ENCODE data around the gene RAD51B. TPM values are rescaled to one million over a fixed set of nuclear protein-coding genes. Genes with fewer than 3 reads are reported as not detected.

The RAD51B gene
- total RNA-seq, 1 experiment from 2014 or later = 20.0 TPM

DNA sequence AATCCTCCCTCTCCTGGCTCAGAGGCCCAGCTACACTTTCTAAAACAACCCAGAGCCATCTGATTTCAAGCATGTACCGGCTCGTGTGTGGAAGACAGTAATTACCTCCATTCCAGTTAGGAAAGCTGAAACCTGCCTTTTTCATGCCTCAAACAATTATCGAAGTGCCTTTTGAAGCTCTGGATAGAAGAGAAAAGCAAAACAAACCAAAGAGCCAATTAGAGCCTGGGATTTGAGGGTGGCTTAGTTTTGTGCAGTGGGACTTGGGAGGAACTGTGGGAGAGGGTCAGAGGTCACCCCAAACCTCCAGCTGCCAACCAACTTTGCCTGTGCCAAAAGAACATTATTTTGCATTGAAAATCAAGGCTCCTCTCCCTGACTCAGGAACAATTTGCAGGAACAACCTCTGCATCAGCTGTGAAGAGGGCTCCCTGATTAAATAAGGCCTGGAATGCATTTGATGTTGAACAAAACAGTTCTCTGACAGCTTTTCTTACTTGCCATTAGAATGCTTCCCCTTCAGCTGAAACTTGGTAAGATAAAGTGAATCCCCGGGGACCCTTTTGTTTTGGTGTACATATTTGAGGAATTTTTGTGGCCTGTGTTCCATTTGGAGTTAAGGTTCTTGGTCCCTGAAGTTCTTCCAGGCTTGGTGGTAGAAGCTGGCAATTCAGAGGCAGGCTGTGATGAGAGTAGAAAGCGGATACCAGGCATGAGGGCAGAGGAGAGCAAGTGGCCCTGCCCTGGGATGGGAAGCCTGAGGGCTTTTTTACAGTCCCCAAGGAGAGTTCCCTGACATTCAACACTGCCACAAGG, 703.1 kb downstream of the RAD51B start:
- POLR2A ChIA-PET = interaction anchor here (1.5 to 1.8 kb wide), 3 partner anchors 12 to 263 kb away, joined by 3 to 6 read pairs (median 4); no protein-coding TSS in a partner anchor
- H3K36me3 ChIP-seq (ENCODE audit: control insufficient read depth in 1 of 2, insufficient read depth in 2 of 2, low read length in 2 of 2) = no peaks in the 10 kb centered on the region
- no peaks in the 10 kb centered on the region for H3K9me2 ChIP-seq (ENCODE audit: insufficient read depth)
- no peaks in the 10 kb centered on the region for H3K79me2 ChIP-seq (ENCODE audit: insufficient read depth, low read length)
- H3K4me3 ChIP-seq (replicated peaks in 1 of 2; ENCODE audit: low read depth in 1 of 2, low read length in 2 of 2) = no peak overlapping the region
- H3K9me3 ChIP-seq (ENCODE audit: control insufficient read depth in 1 of 2, insufficient read depth in 1 of 2, low read depth in 1 of 2, low read length in 2 of 2) = no peaks in the 10 kb centered on the region
- BruUV-seq (replicated peaks) = no TSS peak
- no peaks in the 10 kb centered on the region for H3K27me3 ChIP-seq (ENCODE audit: insufficient read depth, low read length)
- no peaks in the 10 kb centered on the region for H4K20me1 ChIP-seq (ENCODE audit: insufficient read depth)
- H3K4me2 ChIP-seq (ENCODE audit: low read length) = no peak overlapping the region
- TF ChIP-seq SP1 (IDR thresholded peaks at IDR 0.05; ENCODE audit: low read depth) (no peak), SRF (IDR thresholded peaks at IDR 0.05; ENCODE audit: low read depth) (no peak), FOSL1 (IDR thresholded peaks at IDR 0.05; ENCODE audit: low read depth) (no peak), EGR1 (IDR thresholded peaks at IDR 0.05; ENCODE audit: low read depth) (no peak), YY1 (IDR thresholded peaks at IDR 0.05; ENCODE audit: extremely low read depth, insufficient replicate concordance, low read depth, low read length) (no peak), CEBPB (IDR thresholded peaks at IDR 0.05; ENCODE audit: low read depth) (no peak), JUND (IDR thresholded peaks at IDR 0.05) (no peak), EZH2 (IDR thresholded peaks at IDR 0.05) (no peak), RAD21 (IDR thresholded peaks at IDR 0.05; ENCODE audit: low read depth) (no peak), TCF7L2 (IDR thresholded peaks at IDR 0.05; ENCODE audit: borderline replicate concordance, extremely low read depth, insufficient read depth, insufficient read length) (no peak), ZFX (IDR thresholded peaks at IDR 0.05) (no peak)
- TF ChIP-seq, protein P1, sequence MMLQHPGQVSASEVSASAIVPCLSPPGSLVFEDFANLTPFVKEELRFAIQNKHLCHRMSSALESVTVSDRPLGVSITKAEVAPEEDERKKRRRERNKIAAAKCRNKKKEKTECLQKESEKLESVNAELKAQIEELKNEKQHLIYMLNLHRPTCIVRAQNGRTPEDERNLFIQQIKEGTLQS (IDR thresholded peaks at IDR 0.05) = no peak
- TF ChIP-seq, protein P2, sequence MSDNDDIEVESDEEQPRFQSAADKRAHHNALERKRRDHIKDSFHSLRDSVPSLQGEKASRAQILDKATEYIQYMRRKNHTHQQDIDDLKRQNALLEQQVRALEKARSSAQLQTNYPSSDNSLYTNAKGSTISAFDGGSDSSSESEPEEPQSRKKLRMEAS (IDR thresholded peaks at IDR 0.05) = no peak
- TF ChIP-seq, protein P3, sequence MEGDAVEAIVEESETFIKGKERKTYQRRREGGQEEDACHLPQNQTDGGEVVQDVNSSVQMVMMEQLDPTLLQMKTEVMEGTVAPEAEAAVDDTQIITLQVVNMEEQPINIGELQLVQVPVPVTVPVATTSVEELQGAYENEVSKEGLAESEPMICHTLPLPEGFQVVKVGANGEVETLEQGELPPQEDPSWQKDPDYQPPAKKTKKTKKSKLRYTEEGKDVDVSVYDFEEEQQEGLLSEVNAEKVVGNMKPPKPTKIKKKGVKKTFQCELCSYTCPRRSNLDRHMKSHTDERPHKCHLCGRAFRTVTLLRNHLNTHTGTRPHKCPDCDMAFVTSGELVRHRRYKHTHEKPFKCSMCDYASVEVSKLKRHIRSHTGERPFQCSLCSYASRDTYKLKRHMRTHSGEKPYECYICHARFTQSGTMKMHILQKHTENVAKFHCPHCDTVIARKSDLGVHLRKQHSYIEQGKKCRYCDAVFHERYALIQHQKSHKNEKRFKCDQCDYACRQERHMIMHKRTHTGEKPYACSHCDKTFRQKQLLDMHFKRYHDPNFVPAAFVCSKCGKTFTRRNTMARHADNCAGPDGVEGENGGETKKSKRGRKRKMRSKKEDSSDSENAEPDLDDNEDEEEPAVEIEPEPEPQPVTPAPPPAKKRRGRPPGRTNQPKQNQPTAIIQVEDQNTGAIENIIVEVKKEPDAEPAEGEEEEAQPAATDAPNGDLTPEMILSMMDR (IDR thresholded peaks at IDR 0.05 in 2 of 3, conservative IDR thresholded peaks at IDR 0.05 in 1 of 3; ENCODE audit: borderline replicate concordance in 1 of 3, insufficient read depth in 1 of 3, low read depth in 2 of 3, low read length in 2 of 3) = no peak
- ATAC-seq (no peak), DNase-seq (ENCODE audit: low read depth, low spot score) (no peak)
- CTCF ChIA-PET = no interaction called here
- intact Hi-C loops (cut with micrococcal nuclease) = no loop called here
- no peak overlapping the region for H3K9ac ChIP-seq (ENCODE audit: low read length)
- peaks cover 66 to 69% of the 10 kb centered on the region in 2 experiments for H3K4me1 ChIP-seq (ENCODE audit: control insufficient read depth in 1 of 2, insufficient read depth in 2 of 2, low read length in 2 of 2)
- RAD21 ChIA-PET (ENCODE audit: low non-redundant PET in 1 of 2, low total read pairs in 2 of 2, uncharacterized antibody in 2 of 2, unreplicated experiment in 2 of 2) = no interaction called here
- H3K27ac ChIP-seq (ENCODE audit: low read depth, low read length) = no peak overlapping the region
- H2AFZ ChIP-seq (ENCODE audit: low read depth, low read length, poor library complexity, severe bottlenecking) = no peak overlapping the region

Data from HCT116 (cell line).